Measurements from ENCODE around the gene NDUFS4.
"Not testable (repeated sequence)": the region's sequence is repeated elsewhere in the genome, so short reads cannot be mapped to it uniquely, and the experiment has no call there.

The NDUFS4 gene

GRCh38 chr5:53601570-53601969 lies 41.1 kb downstream of the NDUFS4 start:
- TF ChIP-seq GABPA (IDR thresholded peaks at IDR 0.05; ENCODE audit: low read depth) = no peak
- H3K27ac ChIP-seq (replicated peaks) = no peak overlapping the region
- DNase-seq (ENCODE audit: low read depth in 1 of 2, low spot score in 1 of 2) = no peak
- H3K27me3 ChIP-seq (ENCODE audit: insufficient read depth, poor library complexity, severe bottlenecking) = no peaks in the 10 kb centered on the region
- H3K4me3 ChIP-seq (replicated peaks; ENCODE audit: insufficient read depth, low read length) = no peak overlapping the region

- no peak for DNase-seq (ENCODE audit: low read depth in 1 of 2, low spot score in 1 of 2)
- H3K27ac ChIP-seq (replicated peaks) = no peak overlapping the region
- no peaks in the 10 kb centered on the region for H3K27me3 ChIP-seq (ENCODE audit: insufficient read depth, poor library complexity, severe bottlenecking)
- H3K4me3 ChIP-seq (replicated peaks; ENCODE audit: insufficient read depth, low read length) = no peak overlapping the region
- TF ChIP-seq GABPA (IDR thresholded peaks at IDR 0.05; ENCODE audit: low read depth) (no peak), CTCF (IDR thresholded peaks at IDR 0.05; ENCODE audit: insufficient read depth, low read length) (no peak), SPI1 (IDR thresholded peaks at IDR 0.05; ENCODE audit: borderline replicate concordance, low read depth) (no peak), POLR2AphosphoS5 (IDR thresholded peaks at IDR 0.05; ENCODE audit: low read depth) (no peak)
- TF ChIP-seq, protein P1, sequence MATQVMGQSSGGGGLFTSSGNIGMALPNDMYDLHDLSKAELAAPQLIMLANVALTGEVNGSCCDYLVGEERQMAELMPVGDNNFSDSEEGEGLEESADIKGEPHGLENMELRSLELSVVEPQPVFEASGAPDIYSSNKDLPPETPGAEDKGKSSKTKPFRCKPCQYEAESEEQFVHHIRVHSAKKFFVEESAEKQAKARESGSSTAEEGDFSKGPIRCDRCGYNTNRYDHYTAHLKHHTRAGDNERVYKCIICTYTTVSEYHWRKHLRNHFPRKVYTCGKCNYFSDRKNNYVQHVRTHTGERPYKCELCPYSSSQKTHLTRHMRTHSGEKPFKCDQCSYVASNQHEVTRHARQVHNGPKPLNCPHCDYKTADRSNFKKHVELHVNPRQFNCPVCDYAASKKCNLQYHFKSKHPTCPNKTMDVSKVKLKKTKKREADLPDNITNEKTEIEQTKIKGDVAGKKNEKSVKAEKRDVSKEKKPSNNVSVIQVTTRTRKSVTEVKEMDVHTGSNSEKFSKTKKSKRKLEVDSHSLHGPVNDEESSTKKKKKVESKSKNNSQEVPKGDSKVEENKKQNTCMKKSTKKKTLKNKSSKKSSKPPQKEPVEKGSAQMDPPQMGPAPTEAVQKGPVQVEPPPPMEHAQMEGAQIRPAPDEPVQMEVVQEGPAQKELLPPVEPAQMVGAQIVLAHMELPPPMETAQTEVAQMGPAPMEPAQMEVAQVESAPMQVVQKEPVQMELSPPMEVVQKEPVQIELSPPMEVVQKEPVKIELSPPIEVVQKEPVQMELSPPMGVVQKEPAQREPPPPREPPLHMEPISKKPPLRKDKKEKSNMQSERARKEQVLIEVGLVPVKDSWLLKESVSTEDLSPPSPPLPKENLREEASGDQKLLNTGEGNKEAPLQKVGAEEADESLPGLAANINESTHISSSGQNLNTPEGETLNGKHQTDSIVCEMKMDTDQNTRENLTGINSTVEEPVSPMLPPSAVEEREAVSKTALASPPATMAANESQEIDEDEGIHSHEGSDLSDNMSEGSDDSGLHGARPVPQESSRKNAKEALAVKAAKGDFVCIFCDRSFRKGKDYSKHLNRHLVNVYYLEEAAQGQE (IDR thresholded peaks at IDR 0.05; ENCODE audit: insufficient replicate concordance, low read depth) = no peak
Observed at GRCh38 chr5:53603009-53603687, 42.7 kb downstream of the NDUFS4 start.

GRCh38 chr5:53604309-53604708 lies 43.9 kb downstream of the NDUFS4 start:
- H3K4me3 ChIP-seq (replicated peaks; ENCODE audit: insufficient read depth, low read length) = no peak overlapping the region
- H3K27ac ChIP-seq (replicated peaks) = no peak overlapping the region
- no peak for DNase-seq (ENCODE audit: low read depth in 1 of 2, low spot score in 1 of 2)
- TF ChIP-seq POLR2AphosphoS5 (IDR thresholded peaks at IDR 0.05; ENCODE audit: low read depth) = no peak
- no peak for TF ChIP-seq CTCF (IDR thresholded peaks at IDR 0.05; ENCODE audit: insufficient read depth, low read length)
- H3K27me3 ChIP-seq (ENCODE audit: insufficient read depth, poor library complexity, severe bottlenecking) = no peaks in the 10 kb centered on the region

DNA sequence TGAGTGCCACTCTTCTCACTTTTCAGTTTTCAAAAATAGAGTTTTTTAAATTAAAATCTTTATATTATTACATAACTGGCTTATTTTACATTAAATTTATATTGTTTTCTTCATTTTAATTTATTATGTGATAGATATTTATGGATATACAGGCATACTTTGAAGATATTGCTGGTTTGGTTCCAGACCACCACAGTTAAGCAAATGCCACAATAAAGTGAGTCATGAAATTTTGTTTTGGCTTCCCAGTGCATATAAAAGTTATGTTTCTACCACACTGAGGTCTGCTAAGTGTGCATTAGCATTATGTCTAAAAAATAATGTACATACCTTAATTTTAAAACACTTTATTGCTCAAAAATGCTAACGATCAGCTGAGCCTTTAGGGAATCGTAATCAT lies 47.4 kb downstream of the NDUFS4 start:
- DNase-seq (ENCODE audit: low read depth in 1 of 2, low spot score in 1 of 2) = no peak
- Histone ChIP-seq H3K4me3 (replicated peaks; ENCODE audit: insufficient read depth, low read length) (no peak overlapping the region), H3K27me3 (ENCODE audit: insufficient read depth, poor library complexity, severe bottlenecking) (no peaks in the 10 kb centered on the region), H3K27ac (replicated peaks) (no peak overlapping the region)
- TF ChIP-seq POLR2AphosphoS5 (IDR thresholded peaks at IDR 0.05; ENCODE audit: low read depth) = no peak
- no peak for TF ChIP-seq GABPA (IDR thresholded peaks at IDR 0.05; ENCODE audit: low read depth)
- no peak for TF ChIP-seq CTCF (IDR thresholded peaks at IDR 0.05; ENCODE audit: insufficient read depth, low read length)
- no peak for TF ChIP-seq SPI1 (IDR thresholded peaks at IDR 0.05; ENCODE audit: borderline replicate concordance, low read depth)
- TF ChIP-seq, protein P1 (IDR thresholded peaks at IDR 0.05; ENCODE audit: insufficient replicate concordance, low read depth) = no peak

GRCh38 chr5:53608897-53609296 lies 48.5 kb downstream of the NDUFS4 start:
- DNase-seq (ENCODE audit: low read depth in 1 of 2, low spot score in 1 of 2); H3K4me3 ChIP-seq (replicated peaks; ENCODE audit: insufficient read depth, low read length); H3K27ac ChIP-seq (replicated peaks); H3K27me3 ChIP-seq (ENCODE audit: insufficient read depth, poor library complexity, severe bottlenecking): not testable (repeated sequence)

All from HL-60 (cell line).